Cardiac muscle cell (in vitro differentiated cells and primary cell): ENCODE results near the gene RETSAT. TPM values are rescaled to one million over a fixed set of nuclear protein-coding genes. Genes with fewer than 3 reads are reported as not detected.
A peak's percentile ranks its signal among the peaks of the same experiment; 100 is the strongest.
"Not testable (repeated sequence)": the region's sequence is repeated elsewhere in the genome, so short reads cannot be mapped to it uniquely, and the experiment has no call there.

Experiments
- DNase-seq, 2 donors: peaks; one replicate each; pipeline versions ENCODE4 v3.0.0 to v3.0.0-alpha.2; 2010 to 2017; ENCODE audit warnings: low read depth in 1 of 2, low spot score in 1 of 2
- H3K27ac ChIP-seq: fragments of 200-600 bp; sonication (generic); 2 replicates; pipeline ENCODE4 v1.5.1; 2016
- H3K27me3 ChIP-seq: fragments of 200-600 bp; sonication (generic); 2 replicates; pipeline ENCODE4 v1.6.0; 2016; ENCODE audit warnings: control low read depth
- H3K36me3 ChIP-seq: fragments of 200-600 bp; sonication (generic); 2 replicates; pipeline ENCODE4 v1.5.1; 2016; ENCODE audit warnings: control low read depth
- H3K4me1 ChIP-seq: fragments of 200-600 bp; sonication (generic); 2 replicates; pipeline ENCODE4 v1.8.1; 2017; ENCODE audit warnings: low read depth, mild to moderate bottlenecking, mixed run types
- H3K4me3 ChIP-seq: fragments of 200-600 bp; sonication (generic); 2 replicates; pipeline ENCODE4 v1.5.1; 2016; ENCODE audit warnings: mild to moderate bottlenecking
- H3K9me3 ChIP-seq: fragments of 200-600 bp; sonication (generic); 2 replicates; pipeline ENCODE4 v1.5.1; 2017; ENCODE audit warnings: low read depth, mild to moderate bottlenecking, control low read depth
- polyA plus RNA-seq: library from polyadenylated mRNA; unstranded; fragments of >200 nt; fragmentation: Nextera tagmentation; extraction: Ambion mirVana; gene quantifications from 2 replicates; pipeline ENCODE4 v1.2.1, GENCODE V29; 2016
- total RNA-seq: library from RNA; depleted of rRNA; stranded (reverse); fragments of >200 nt; gene quantifications from 2 replicates; pipeline ENCODE4 v1.2.3, GENCODE V29; 2016
- TF ChIP-seq, protein P1 (sequence below): IDR thresholded peaks from 2 replicates; pipeline ENCODE4 v1.5.1; 2012; ENCODE audit warnings: low read depth, mild to moderate bottlenecking, low read length

The RETSAT gene
- total and polyA plus RNA-seq, 2 experiments from 2014 or later, result 5.7 to 17.6 TPM

- TF ChIP-seq, protein P1, sequence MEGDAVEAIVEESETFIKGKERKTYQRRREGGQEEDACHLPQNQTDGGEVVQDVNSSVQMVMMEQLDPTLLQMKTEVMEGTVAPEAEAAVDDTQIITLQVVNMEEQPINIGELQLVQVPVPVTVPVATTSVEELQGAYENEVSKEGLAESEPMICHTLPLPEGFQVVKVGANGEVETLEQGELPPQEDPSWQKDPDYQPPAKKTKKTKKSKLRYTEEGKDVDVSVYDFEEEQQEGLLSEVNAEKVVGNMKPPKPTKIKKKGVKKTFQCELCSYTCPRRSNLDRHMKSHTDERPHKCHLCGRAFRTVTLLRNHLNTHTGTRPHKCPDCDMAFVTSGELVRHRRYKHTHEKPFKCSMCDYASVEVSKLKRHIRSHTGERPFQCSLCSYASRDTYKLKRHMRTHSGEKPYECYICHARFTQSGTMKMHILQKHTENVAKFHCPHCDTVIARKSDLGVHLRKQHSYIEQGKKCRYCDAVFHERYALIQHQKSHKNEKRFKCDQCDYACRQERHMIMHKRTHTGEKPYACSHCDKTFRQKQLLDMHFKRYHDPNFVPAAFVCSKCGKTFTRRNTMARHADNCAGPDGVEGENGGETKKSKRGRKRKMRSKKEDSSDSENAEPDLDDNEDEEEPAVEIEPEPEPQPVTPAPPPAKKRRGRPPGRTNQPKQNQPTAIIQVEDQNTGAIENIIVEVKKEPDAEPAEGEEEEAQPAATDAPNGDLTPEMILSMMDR, result no peak
- H3K4me1 ChIP-seq, result peaks cover 27% of the 10 kb centered on the region
- peaks cover 19% of the 10 kb centered on the region for H3K36me3 ChIP-seq
- H3K27ac ChIP-seq, result peak within 1 kb of the TSS; percentile 98
- no peaks in the 10 kb centered on the region for H3K9me3 ChIP-seq
- H3K27me3 ChIP-seq, result no peaks in the 10 kb centered on the region
- peak within 1 kb of the TSS; percentile 73 for H3K4me3 ChIP-seq
- peak; percentile 92 to 96 for DNase-seq
Observed at GRCh38 chr2:85327822-85328617, 26.3 kb downstream of the RETSAT start, which contains the start of gene TGOLN2. TGOLN2 (minus strand) TSS chr2:85327989; CDS start chr2:85327962, 27 bp downstream.

- TF ChIP-seq, protein P1, result no peak
- peaks cover 25% of the 10 kb centered on the region for H3K36me3 ChIP-seq
- H3K27me3 ChIP-seq, result no peaks in the 10 kb centered on the region
- H3K4me3 ChIP-seq, result peak overlapping the region; percentile 73
- H3K4me1 ChIP-seq, result peaks cover 27% of the 10 kb centered on the region
- H3K9me3 ChIP-seq, result no peaks in the 10 kb centered on the region
- peak overlapping the region; percentile 98 for H3K27ac ChIP-seq
- peak; percentile 48 to 61 for DNase-seq
Observed at GRCh38 chr2:85327160-85327821, 27.0 kb downstream of the RETSAT start.

DNA sequence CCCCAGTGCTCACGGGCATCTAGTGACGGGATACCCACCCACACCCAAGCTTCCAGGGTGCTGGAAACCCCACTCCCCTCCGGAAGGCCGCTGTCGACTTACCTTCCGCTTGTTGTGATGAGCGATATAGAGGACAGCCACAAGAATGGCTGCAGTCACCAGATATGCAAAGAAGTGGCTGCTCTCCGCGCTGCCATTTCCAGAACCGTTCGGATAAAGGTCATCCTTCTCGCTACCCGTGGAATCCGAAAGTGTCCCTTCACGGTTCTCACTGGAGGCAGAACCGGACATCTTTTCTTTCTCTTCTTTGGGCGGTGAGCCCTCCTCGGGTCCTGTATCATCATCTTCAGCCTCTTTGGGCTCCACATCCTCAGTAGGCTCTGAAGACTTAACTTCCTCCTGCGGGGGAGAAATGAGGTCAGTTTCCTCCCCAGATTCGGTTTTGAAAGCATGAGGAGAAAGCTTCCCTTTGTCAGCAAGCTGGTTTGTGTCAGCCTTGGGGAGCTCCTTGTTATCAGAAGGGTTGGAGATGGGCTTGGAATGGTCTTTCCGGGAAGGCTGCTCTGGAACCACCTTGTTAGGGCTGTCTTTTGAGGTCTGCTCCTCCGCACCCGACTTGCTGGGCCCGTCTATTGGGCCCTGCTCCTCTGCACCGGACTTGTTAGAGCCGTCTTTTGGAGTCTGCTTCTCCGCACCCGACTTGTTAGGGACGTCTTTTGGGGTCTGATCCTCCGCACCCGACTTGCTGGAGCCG, 27.7 kb downstream of the RETSAT start:
- H3K36me3 ChIP-seq, result peaks cover 25% of the 10 kb centered on the region
- H3K27ac ChIP-seq, result peak overlapping the region; percentile 98
- H3K4me1 ChIP-seq, result peaks cover 27% of the 10 kb centered on the region
- peak in 1 of 2 donors; percentile 64 for DNase-seq
- no peaks in the 10 kb centered on the region for H3K9me3 ChIP-seq
- H3K4me3 ChIP-seq, result peak overlapping the region; percentile 73
- H3K27me3 ChIP-seq, result no peaks in the 10 kb centered on the region
- TF ChIP-seq, protein P1, result no peak

- TF ChIP-seq, protein P1, result no peak
- H3K36me3 ChIP-seq, result peaks cover 28% of the 10 kb centered on the region
- H3K27ac ChIP-seq, result no peak overlapping the region
- H3K4me3 ChIP-seq, result no peak overlapping the region
- peaks cover 27% of the 10 kb centered on the region for H3K4me1 ChIP-seq
- H3K9me3 ChIP-seq, result no peaks in the 10 kb centered on the region
- H3K27me3 ChIP-seq, result no peaks in the 10 kb centered on the region
- peak in 1 of 2 donors; percentile 24 for DNase-seq
Observed at GRCh38 chr2:85325466-85325811, 28.9 kb downstream of the RETSAT start.

DNA sequence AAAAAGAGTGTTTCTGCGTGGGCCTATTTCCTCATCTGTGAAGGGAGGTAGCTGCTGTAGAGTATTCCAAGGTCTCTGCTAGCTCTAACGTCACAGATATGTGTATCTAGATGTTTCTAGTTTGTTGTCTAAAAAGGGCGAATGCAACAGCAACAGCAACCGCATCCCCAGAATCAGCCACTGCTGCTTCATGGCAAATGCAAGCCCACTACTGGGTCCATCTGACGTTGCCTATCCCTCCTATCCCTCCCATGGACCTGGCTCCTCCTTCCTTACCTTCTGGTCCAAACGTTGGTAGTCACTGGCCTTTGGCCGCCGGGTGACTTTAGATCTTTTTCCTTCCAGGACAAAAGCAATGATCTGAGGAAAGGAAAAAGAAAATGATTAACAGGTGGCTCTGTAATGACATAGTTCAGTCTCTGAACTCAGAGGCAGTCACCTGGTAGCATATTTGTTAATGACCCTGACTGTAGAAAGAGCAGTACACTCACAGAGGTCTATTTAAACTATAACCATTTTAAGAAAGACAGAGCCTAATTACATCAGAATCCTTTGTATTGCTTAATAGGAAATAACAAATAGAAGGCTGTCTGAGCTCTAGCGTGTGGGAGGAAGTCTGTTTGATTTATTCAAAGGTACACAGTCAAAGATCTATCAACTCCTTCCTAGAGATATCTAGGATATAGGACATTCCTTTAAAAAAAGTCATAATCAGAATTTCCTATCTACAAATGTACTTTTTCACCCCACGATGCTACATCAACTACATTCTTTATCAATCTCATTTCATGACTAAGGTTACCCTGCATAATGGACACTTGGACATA, 29.5 kb downstream of the RETSAT start:
- Histone ChIP-seq H3K9me3 (no peaks in the 10 kb centered on the region), H3K4me3 (no peak overlapping the region), H3K4me1 (peaks cover 27% of the 10 kb centered on the region), H3K27me3 (no peaks in the 10 kb centered on the region), H3K27ac (no peak overlapping the region), H3K36me3 (peaks cover 28% of the 10 kb centered on the region)
- DNase-seq, result peak in 1 of 2 donors; percentile 64
- TF ChIP-seq, protein P1, result no peak

- not testable (repeated sequence) for DNase-seq, H3K27ac ChIP-seq, H3K9me3 ChIP-seq, H3K27me3 ChIP-seq, H3K4me3 ChIP-seq
- Histone ChIP-seq H3K4me1 (peaks cover 26% of the 10 kb centered on the region), H3K36me3 (peaks cover 28% of the 10 kb centered on the region)
Observed at GRCh38 chr2:85323988-85324367, 30.4 kb downstream of the RETSAT start.
